K562 (cell line): ENCODE measurements around the gene SMYD2. TPM values are rescaled to one million over a fixed set of nuclear protein-coding genes. Genes with fewer than 3 reads are reported as not detected.

Experiments
- BCL6 ChIP-seq: fragments of 250-450 bp; sonication (Bioruptor Pico); IDR thresholded peaks from 2 replicates; pipeline ENCODE4 v1.4.0; 2020
- CLOCK ChIP-seq: fragments of 250-450 bp; sonication (Bioruptor Pico); IDR thresholded peaks from 2 replicates; pipeline ENCODE4 v1.4.0; 2020; ENCODE audit warnings: mild to moderate bottlenecking, moderate library complexity, borderline replicate concordance
- CREM ChIP-seq: IDR thresholded peaks from 2 replicates; pipeline ENCODE4 v1.6.1; 2014; ENCODE audit warnings: antibody characterized with exemption, low read depth
- ERF ChIP-seq: fragments of 450-650 bp; formaldehyde crosslinking; IDR thresholded peaks from 2 replicates; pipeline ENCODE4 v1.4.0; 2020; ENCODE audit warnings: mild to moderate bottlenecking, mixed read lengths
- ETS1 ChIP-seq: conservative IDR thresholded peaks from 2 replicates; pipeline ENCODE4 v1.6.1; 2011; ENCODE audit warnings: low read depth, mild to moderate bottlenecking, low read length; ENCODE audit not compliant: control insufficient read depth
- HMG20A ChIP-seq: fragments of 450-650 bp; formaldehyde crosslinking; conservative IDR thresholded peaks from 2 replicates; pipeline ENCODE4 v1.4.0; 2020; ENCODE audit warnings: mild to moderate bottlenecking, mixed read lengths
- IRF2 ChIP-seq: sonication (generic); formaldehyde crosslinking; IDR thresholded peaks from 2 replicates; pipeline ENCODE4 v1.8.1; 2022; ENCODE audit warnings: mild to moderate bottlenecking, missing genetic modification reagents
- LCOR ChIP-seq: sonication (generic); formaldehyde crosslinking; IDR thresholded peaks from 2 replicates; pipeline ENCODE4 v1.8.0; 2022; ENCODE audit warnings: mild to moderate bottlenecking, missing genetic modification reagents
- NCOR1 ChIP-seq: fragments of 450-650 bp; IDR thresholded peaks from 2 replicates; pipeline ENCODE4 v1.6.1; 2016; ENCODE audit warnings: mild to moderate bottlenecking, moderate library complexity
- NEUROD1 ChIP-seq: fragments of 150-350 bp; IDR thresholded peaks from 2 replicates; pipeline ENCODE4 v1.6.1; 2014; ENCODE audit warnings: borderline replicate concordance, low read length, low read depth; ENCODE audit not compliant: partially characterized antibody
- POLR3G ChIP-seq: IDR thresholded peaks from 2 replicates; pipeline ENCODE4 v1.6.1; 2011; ENCODE audit not compliant: insufficient read length, insufficient replicate concordance; ENCODE audit errors: extremely low read depth
- RB1 ChIP-seq: fragments of 450-650 bp; IDR thresholded peaks from 2 replicates; pipeline ENCODE4 v1.6.1; 2017; ENCODE audit warnings: low read depth, mild to moderate bottlenecking
- SETDB1 ChIP-seq: IDR thresholded peaks from one replicate; pipeline ENCODE4 v1.6.1; 2012; ENCODE audit warnings: low read length, control low read depth, inconsistent platforms
- SIN3B ChIP-seq: fragments of 450-650 bp; IDR thresholded peaks from 2 replicates; pipeline ENCODE4 v1.6.1; 2017; ENCODE audit warnings: low read depth, mild to moderate bottlenecking, moderate library complexity
- TCF3 ChIP-seq: sonication (generic); formaldehyde crosslinking; IDR thresholded peaks from 2 replicates; pipeline ENCODE4 v1.4.0; 2020; ENCODE audit warnings: mild to moderate bottlenecking, missing genetic modification reagents
- TEAD1 ChIP-seq, 2 experiments: fragments of 450-650 bp in 1 of 2; sonication (generic) in 1 of 2; formaldehyde crosslinking; IDR thresholded peaks; 2 replicates each; pipeline versions ENCODE4 v1.4.0 to v1.8.0; 2020 to 2022; ENCODE audit warnings: mild to moderate bottlenecking in 2 of 2, missing genetic modification reagents in 1 of 2
- ZC3H4 ChIP-seq: sonication (generic); formaldehyde crosslinking; IDR thresholded peaks from 2 replicates; pipeline ENCODE4 v1.9.0; 2021; ENCODE audit warnings: missing genetic modification reagents, borderline replicate concordance
- ZKSCAN8 ChIP-seq: fragments of 200-800 bp; sonication (Bioruptor generic); IDR thresholded peaks from 2 replicates; pipeline ENCODE4 v1.6.1; 2016; ENCODE audit warnings: missing genetic modification characterization, missing compliant biosample characterization
- ZMIZ1 ChIP-seq, 2 experiments: fragments of 150-350 bp in 1 of 2; IDR thresholded peaks; 2 replicates each; pipeline ENCODE4 v1.6.1; 2012 to 2016; ENCODE audit warnings: low read depth in 2 of 2, low read length in 2 of 2, mild to moderate bottlenecking in 1 of 2, moderate library complexity in 1 of 2
- ZNF134 ChIP-seq: fragments of 250-450 bp; sonication (Bioruptor Pico); conservative IDR thresholded peaks from 2 replicates; pipeline ENCODE4 v1.4.0; 2020
- ZNF146 ChIP-seq: IDR thresholded peaks from one replicate; pipeline ENCODE4 v1.6.1; 2018; ENCODE audit warnings: missing compliant biosample characterization; ENCODE audit not compliant: unreplicated experiment
- ZNF324 ChIP-seq: fragments of 250-450 bp; sonication (Bioruptor Pico); IDR thresholded peaks from 2 replicates; pipeline ENCODE4 v1.4.0; 2020; ENCODE audit warnings: mild to moderate bottlenecking
- polyA plus RNA-seq, 8 experiments: library from polyadenylated mRNA; depleted of rRNA in 4 of 8; stranded (reverse) in 5 of 8; unstranded in 3 of 8; fragments of >200 nt; fragmentation: Nextera tagmentation in 2 of 8; fragmentation: Illumina TruSeq in 1 of 8; extraction: Ambion mirVana in 2 of 8; extraction: Trizol in 1 of 8; gene quantifications; 2 replicates each; pipeline versions ENCODE4 v1.2.1 to v1.2.3, GENCODE V29; 2011 to 2014; ENCODE audit warnings: inconsistent platforms in 1 of 8, missing spikeins in 1 of 8
- total RNA-seq, 7 experiments: library from RNA; depleted of rRNA in 6 of 7; stranded (reverse); fragments of >200 nt in 6 of 7; fragmentation: Illumina TruSeq in 2 of 7; extraction: Trizol in 2 of 7; gene quantifications; 2 replicates each; pipeline versions ENCODE4 v1.2.1 to v1.2.3, GENCODE V29; 2011 to 2021; ENCODE audit warnings: low replicate concordance in 1 of 7

SMYD2 gene
- total and polyA plus RNA-seq, 9 of the 15 experiments (the other 6 are each of a cell fraction or from before 2014, with no cell fraction given) = 13.8 to 81.3 (median 39.9) TPM

GRCh38 chr1:214281021-214281719 lies at the start of gene SMYD2 (continued):
- TF ChIP-seq LCOR (0 out of 2 replicates have a peak, but pooled peaks have one; percentile 18), SETDB1 (no peak), SIN3B (peak; percentile 75), ZMIZ1 (IDR thresholded peaks at IDR 0.05; ENCODE audit: low read depth in 2 of 2, low read length in 2 of 2) (no peak), NEUROD1 (peak; percentile 9), ZNF134 (no peak), ZNF324 (CRISPR knock-in tag) (no peak), NCOR1 (peak; percentile 23; the same call in 1 of the 2 replicates), CREM (0 out of 2 replicates have a peak, but pooled peaks have one; percentile 23), POLR3G (no peak), BCL6 (no peak), TCF3 (no peak), CLOCK (CRISPR knock-in tag) (no peak), IRF2 (CRISPR knock-in tag) (no peak), ZC3H4 (CRISPR knock-in tag) (0 out of 2 replicates have a peak, but pooled peaks have one; percentile 26), HMG20A (CRISPR knock-in tag) (no peak), ZKSCAN8 (no peak), ZNF146 (CRISPR knock-in tag) (no peak), TEAD1 (CRISPR knock-in tag; IDR thresholded peaks at IDR 0.05) (peak in 1 of 2 experiments; percentile 47; a peak in 1 of 4 replicates), ETS1 (peak; percentile 76; the same call in 1 of the 2 replicates), RB1 (peak; percentile 50), ERF (0 out of 2 replicates have a peak, but pooled peaks have one; percentile 23)
